SKM-1 (cell line): ENCODE results near the gene WDFY3.

Experiments
- DNase-seq: peaks from one replicate; lab custom pipeline; 2025; ENCODE audit not compliant: unreplicated experiment; lab: John Stamatoyannopoulos, UW

Gene WDFY3

GRCh38 chr4:84954982-84955567 is 11.4 kb downstream of the WDFY3 start:
- no peak for DNase-seq

DNA sequence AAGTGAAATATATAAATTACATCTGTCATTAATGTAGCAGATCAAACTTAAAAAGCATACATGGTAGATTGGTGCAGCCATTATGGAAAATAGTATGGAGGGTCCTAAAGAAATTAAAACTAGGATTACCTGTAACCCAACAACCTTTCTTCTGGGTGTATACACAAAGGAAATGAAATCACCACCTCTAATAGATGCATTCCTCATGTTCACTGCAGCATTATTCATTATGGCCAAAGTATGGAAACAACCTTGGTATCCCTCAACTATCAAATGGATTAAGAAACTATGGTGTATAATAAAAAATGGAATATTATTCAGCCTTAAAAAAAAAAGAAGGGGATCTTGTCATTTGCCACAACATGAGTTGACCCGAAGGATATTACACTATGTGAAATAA is 13.7 kb downstream of the WDFY3 start:
- no peak for DNase-seq

- DNase-seq: no peak
These were observed 14.5 kb downstream of the WDFY3 start for GRCh38 chr4:84952004-84952403.

DNA sequence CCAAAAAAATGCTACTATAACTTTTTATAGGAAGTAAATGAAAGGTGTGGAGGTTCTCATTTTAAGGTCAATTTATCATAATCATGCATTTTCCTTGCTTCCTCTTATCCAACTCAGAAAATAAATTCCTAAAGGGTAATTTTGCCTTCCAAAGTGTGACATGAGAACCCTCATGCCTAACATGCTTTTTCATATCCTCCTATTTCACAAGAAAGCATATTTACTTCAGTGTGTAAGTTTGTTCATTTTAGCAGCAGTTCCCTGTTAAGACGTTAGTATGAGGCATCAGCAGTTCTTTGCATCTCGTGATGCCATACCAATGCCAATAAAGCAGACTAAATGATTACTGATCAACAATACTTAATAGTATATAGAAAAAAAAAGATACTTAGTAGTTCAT is 18.4 kb downstream of the WDFY3 start:
- no peak for DNase-seq

DNA sequence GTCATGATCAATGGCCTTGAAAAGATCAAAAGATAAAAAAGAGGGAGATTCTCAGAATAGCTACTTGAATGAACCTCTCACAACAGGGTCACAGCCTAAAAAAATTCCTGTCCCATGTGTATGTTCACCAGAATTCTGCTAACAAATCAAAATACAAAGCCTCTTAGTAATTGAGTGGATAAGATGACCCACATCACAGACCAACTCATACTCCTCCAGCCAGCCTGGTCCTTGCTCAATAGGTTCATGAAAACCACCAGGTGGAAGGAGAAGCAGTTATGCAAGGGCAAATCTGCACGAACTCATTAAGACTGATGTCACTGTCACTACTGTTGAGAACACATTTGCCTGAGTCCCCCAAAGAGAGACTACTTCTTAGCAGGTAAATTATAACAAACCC is 21.5 kb downstream of the WDFY3 start:
- peak; percentile 56 for DNase-seq

- no peak for DNase-seq
These were observed 25.5 kb downstream of the WDFY3 start for GRCh38 chr4:84940960-84941359.

GRCh38 chr4:84939113-84939512 is 27.4 kb downstream of the WDFY3 start:
- DNase-seq: no peak

DNA sequence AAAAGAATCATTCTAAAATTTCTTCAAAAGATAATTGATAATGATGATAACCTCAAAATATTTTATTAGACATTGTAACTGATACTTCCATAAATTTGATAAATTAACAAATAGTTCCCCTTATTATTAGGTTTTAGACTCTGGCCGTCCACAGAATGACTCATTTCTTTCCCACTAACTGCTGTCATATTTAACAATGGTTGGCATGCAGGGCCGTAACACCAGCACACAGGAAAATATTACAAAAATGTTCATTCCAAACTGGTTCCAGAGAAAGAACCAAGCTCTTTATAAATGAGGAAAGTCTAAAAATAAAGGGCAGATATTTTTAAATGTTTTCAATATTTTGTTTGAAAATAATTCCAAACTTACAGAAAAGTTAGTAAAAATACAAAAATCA is 28.2 kb downstream of the WDFY3 start:
- no peak for DNase-seq

DNA sequence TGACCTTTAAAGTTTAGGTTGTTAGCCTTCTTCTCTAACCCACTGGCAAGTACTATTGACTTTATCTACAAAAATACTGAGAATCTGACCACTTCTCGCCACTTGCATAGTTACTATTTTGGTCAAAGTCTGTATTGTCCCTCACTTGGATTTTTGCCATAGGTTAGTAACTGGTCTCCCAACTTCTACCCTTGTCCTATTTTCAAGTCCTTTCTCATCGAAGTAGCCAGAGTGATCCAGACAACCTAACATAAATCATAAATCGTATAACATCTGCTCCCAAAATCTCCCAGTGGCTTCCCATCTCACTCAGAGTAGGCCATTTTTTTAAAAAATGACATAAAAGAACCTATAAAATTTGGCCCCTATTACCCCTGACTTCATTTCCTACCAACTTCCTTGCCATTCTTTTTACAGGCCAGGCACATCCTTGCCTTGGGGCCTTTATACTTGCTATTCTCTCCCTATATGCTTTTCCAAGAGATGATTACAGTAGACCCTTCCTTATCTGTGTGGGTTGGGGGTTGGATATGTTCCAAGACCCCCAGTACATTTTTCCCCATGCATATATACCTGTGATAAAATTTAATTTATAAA is 29.0 kb downstream of the WDFY3 start:
- no peak for DNase-seq

- DNase-seq: no peak
These were observed 30.4 kb downstream of the WDFY3 start for GRCh38 chr4:84936123-84936522.

GRCh38 chr4:84932462-84932861 is 34.0 kb downstream of the WDFY3 start:
- DNase-seq: no peak

DNA sequence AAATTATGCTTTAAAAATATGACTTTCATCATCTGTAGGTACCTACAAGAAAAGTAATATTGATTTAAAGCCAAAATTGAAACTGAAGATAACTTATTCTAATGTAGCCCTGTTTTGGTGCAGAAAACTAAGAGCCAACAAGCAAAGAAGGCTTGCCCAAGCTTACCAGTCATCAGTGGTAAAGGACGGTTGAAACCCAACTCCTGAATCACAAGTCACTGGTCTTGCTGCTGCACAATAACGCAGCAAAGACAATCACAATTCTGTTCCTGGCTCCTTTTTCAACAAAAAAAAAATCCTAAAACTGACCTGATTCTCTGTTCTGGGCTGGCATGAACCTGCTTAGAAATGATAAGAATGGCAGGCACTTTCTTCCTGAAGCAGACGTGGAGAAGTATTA is 34.5 kb downstream of the WDFY3 start:
- no peak for DNase-seq

DNA sequence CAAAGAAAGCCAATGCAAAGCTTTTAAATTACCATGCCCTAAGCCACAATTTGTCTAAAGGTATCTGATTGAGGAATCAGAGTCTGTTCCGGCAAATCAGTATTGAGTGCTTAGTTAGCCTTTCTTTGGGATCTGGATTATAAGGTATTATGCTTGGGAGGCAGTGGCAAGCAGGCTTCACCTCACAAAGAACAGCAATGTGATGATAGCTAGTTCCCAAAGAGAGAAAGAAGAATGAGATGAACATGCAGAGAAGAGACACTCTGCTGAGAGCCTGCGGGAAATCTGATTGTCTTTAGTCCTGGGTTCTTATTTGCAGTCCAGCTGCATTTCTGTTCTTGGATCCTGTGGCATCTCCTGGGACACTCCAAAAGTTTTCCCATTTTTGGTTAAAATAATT is 35.2 kb downstream of the WDFY3 start:
- DNase-seq: no peak

- DNase-seq: no peak
These were observed 38.4 kb downstream of the WDFY3 start for GRCh38 chr4:84928089-84928488.

DNA sequence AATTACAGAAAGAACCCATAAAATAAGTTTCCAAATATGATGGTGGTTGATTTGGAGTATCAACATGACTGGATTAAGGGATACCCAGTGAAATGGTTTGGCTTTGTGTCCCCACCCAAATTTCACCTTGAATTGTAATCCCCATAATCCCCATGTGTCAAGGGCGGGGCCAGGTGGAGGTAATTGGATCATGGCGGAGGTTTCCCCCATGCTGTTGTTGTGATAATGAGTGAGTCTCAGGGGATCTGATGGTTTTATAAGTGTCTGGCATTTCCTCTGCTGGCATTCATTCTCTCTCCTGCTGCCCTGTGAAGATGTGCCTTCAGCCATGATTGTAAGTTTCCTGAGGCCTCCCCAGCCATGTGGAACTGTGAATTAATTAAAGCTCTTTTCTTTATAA is 39.1 kb downstream of the WDFY3 start:
- DNase-seq: no peak

- DNase-seq: no peak
These were observed 40.9 kb downstream of the WDFY3 start for GRCh38 chr4:84925558-84925957.

GRCh38 chr4:84924434-84924833 is 42.1 kb downstream of the WDFY3 start:
- no peak for DNase-seq

DNA sequence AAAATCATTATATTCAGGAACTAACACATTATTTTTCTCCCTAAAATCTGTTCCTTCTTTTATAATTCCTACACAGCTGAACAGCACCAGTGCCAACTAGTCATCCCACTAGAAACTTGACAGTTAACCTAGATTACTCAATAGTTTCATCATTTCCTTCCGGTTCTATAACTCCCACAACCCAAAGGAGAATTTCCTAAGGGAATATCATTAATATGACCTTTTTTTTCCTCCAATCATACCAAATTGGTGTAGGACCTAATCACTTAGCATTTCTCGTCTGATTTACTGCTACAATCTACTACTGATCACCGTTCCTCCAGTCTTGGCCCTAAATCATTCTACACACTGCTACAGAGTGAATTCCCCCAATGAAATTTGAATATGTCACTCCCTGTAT is 45.9 kb downstream of the WDFY3 start:
- DNase-seq: no peak

DNA sequence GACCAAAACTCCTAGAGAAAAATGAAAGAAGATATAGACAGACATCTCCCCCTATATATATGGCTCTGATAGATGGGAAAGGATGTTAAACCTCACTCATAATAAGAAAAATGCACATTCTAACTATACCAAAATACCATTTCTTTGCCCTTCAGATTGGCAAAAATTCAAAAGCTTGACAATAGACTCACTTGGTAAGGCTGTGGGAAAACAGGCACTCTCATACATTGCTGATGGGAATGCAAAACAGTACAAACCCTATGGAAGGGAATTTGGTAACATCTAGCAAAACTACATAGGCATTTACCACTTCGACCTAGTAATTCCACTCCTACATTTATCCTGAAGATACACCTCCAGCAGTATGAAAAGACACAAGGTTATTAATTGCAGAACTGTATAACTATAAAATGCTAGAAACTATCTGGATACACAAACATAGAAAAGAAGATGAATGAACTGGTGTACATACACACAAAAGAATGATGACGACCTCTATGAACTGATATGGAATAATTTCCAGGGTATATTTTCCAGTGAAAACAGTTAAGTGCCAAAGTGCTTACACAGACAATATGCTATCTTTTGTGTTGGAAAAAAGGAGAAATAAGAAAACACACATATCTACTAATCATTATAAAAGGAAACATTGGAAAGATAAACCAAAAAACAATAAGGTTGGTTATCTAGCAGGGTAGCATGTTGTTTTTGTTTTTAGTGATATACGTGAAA is 48.5 kb downstream of the WDFY3 start:
- DNase-seq: no peak

DNA sequence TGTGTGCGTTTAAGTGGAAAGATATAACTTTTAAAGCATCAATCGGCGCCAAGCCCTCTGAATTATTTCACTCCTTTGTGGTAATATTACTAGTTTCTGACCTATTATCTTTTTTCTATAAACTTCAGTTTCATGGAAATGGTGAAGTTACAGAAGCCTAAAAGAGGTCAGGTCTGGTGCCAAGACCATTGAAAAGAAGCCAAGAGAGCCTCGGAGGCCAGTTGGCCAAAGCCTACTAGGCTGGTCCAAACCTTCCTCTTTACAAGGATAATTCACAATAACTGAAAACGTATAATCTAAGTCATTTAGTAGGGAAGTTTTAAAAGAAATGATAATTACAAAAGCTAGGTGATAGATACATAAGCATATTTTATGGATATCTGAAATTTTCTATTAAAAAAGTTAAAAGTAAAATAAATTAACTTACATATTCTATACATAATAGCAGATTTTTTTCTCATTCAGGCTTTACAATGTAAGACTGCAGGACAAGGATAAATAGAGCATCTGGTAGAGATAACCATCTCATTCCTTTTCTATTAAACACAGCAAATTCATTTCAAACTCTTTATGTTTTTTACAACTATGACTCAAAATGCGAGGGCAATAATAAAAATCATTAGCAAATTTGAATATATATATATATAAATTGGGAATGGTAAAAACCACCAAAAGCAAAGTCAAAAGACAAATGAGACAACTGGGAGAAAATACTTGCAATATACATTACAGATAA is 49.2 kb downstream of the WDFY3 start:
- no peak for DNase-seq

- no peak for DNase-seq
These were observed 50.3 kb downstream of the WDFY3 start for GRCh38 chr4:84916227-84916626.

DNA sequence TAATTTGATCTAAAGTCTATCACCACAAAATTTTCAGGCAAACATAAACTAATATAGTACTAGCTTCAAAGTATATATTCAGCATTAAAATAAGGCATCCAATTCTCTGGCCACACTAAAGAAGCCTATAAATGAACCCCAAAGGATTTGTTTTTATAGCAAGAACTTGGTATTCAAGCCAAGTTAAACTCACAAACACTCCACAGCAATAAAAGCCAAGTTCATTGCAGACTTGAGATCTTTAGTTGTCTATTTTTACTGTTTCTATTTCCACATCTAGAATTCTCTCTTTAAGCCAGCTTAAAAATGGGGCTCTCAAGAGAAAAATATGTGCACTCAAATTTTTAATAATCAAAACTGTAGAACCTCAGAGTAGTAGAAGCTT is 51.1 kb downstream of the WDFY3 start:
- DNase-seq: no peak
